Right atrium auricular region (tissue), 2 donors: Measurements from ENCODE around the gene PDE8B. TPM values are rescaled to one million over a fixed set of nuclear protein-coding genes. Genes with fewer than 3 reads are reported as not detected.

ENCODE experiments used
- DNase-seq: peaks from one replicate; pipeline ENCODE4 v3.0.0-alpha.2; 2019; ENCODE audit warnings: low spot score
- H3K27ac ChIP-seq, 2 donors: fragments of 200-600 bp; sonication (generic); 1 replicate in 1 of 2; 2 replicates in 1 of 2; pipeline ENCODE4 v1.5.1; 2016 to 2019
- H3K27me3 ChIP-seq, 2 donors: fragments of 200-600 bp; sonication (generic); one replicate each; pipeline versions ENCODE4 v1.5.1 to v1.6.0; 2017 to 2019
- H3K36me3 ChIP-seq: fragments of 200-600 bp; sonication (generic); one replicate; pipeline ENCODE4 v1.5.1; 2016
- H3K4me1 ChIP-seq, 2 donors: fragments of 200-600 bp; sonication (generic); one replicate each; pipeline versions ENCODE4 v1.5.1 to v1.6.0; 2017 to 2019
- H3K4me3 ChIP-seq, 2 donors: fragments of 200-600 bp; sonication (generic); 1 replicate in 1 of 2; 2 replicates in 1 of 2; pipeline ENCODE4 v1.5.1; 2017 to 2019; ENCODE audit warnings: mild to moderate bottlenecking in 1 of 2, moderate library complexity in 1 of 2
- H3K9me3 ChIP-seq, 2 donors: fragments of 200-600 bp; sonication (generic); one replicate each; pipeline ENCODE4 v1.5.1; 2019
- total RNA-seq, 2 donors: library from RNA; depleted of rRNA; stranded (reverse); fragments of >200 nt; gene quantifications; one replicate each; pipeline ENCODE4 v1.1.0, GENCODE V29; 2016
- TF ChIP-seq, protein P1 (sequence below), 2 donors: fragments of 200-600 bp; sonication (generic); IDR thresholded peaks; one replicate each; pipeline ENCODE4 v1.5.1; 2019; ENCODE audit warnings: antibody characterized with exemption in 2 of 2

Gene PDE8B
- total RNA-seq, 2 donors from 2014 or later, result 22.2 to 64.5 TPM

GRCh38 chr5:77397686-77398292 is 187.3 kb downstream of the PDE8B start:
- H3K9me3 ChIP-seq, result no peaks in the 10 kb centered on the region
- H3K4me3 ChIP-seq, result no peak overlapping the region
- no peak for DNase-seq
- no peaks in the 10 kb centered on the region for H3K27me3 ChIP-seq
- H3K36me3 ChIP-seq, result no peaks in the 10 kb centered on the region
- H3K27ac ChIP-seq, result no peak overlapping the region
- H3K4me1 ChIP-seq, result no peaks in the 10 kb centered on the region
- TF ChIP-seq, protein P1, sequence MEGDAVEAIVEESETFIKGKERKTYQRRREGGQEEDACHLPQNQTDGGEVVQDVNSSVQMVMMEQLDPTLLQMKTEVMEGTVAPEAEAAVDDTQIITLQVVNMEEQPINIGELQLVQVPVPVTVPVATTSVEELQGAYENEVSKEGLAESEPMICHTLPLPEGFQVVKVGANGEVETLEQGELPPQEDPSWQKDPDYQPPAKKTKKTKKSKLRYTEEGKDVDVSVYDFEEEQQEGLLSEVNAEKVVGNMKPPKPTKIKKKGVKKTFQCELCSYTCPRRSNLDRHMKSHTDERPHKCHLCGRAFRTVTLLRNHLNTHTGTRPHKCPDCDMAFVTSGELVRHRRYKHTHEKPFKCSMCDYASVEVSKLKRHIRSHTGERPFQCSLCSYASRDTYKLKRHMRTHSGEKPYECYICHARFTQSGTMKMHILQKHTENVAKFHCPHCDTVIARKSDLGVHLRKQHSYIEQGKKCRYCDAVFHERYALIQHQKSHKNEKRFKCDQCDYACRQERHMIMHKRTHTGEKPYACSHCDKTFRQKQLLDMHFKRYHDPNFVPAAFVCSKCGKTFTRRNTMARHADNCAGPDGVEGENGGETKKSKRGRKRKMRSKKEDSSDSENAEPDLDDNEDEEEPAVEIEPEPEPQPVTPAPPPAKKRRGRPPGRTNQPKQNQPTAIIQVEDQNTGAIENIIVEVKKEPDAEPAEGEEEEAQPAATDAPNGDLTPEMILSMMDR (IDR thresholded peaks at IDR 0.05), result no peak

GRCh38 chr5:77398458-77398857 is 188.0 kb downstream of the PDE8B start:
- Histone ChIP-seq H3K27ac (no peak overlapping the region), H3K9me3 (no peaks in the 10 kb centered on the region), H3K4me3 (no peak overlapping the region), H3K36me3 (no peaks in the 10 kb centered on the region), H3K4me1 (no peaks in the 10 kb centered on the region), H3K27me3 (no peaks in the 10 kb centered on the region)
- DNase-seq, result no peak
- TF ChIP-seq, protein P1 (IDR thresholded peaks at IDR 0.05), result no peak

DNA sequence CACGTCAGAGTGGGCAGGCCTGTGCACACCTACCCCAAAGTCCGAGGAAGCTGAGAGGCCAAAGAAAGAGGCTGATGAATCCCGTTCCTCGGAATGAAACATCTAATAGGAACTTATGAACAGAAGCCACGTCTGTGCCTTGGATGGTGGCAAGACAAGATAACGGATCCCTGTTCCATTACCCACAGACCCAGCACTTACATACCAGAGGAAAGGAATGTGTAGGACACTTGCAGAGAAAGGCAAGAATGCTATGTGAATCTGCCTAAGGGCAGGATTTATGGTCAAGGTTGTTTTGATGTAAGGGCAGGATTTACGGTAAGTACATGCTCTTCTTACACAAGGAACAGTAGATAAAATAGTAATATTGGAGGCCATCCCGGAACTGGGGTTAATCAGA is 188.4 kb downstream of the PDE8B start:
- Histone ChIP-seq H3K27ac (no peak overlapping the region), H3K4me3 (no peak overlapping the region), H3K36me3 (no peaks in the 10 kb centered on the region)

DNA sequence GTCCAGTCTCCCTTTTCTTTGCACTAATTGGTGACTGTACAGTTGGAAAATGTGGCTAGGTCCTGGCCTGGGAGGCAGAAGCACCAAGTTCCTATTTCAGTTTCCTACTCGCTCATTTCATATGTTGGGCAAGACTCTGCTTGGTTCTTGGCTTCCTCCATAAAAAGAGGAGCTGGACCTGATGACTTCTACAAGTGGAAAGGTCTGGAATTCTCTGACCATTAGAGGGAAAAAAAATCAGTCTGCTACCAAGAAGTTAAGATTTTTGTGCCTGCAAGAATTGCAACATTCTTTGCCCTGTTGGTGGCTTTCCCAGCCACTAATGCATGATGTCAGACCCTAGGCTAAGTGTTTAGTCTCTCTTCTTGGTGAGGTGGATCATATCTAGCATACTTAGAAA is 190.2 kb downstream of the PDE8B start:
- Histone ChIP-seq H3K36me3 (peaks cover 4% of the 10 kb centered on the region), H3K9me3 (no peaks in the 10 kb centered on the region), H3K4me3 (no peak overlapping the region), H3K27ac (no peak overlapping the region), H3K4me1 (no peaks in the 10 kb centered on the region), H3K27me3 (no peaks in the 10 kb centered on the region)
- TF ChIP-seq, protein P1 (IDR thresholded peaks at IDR 0.05), result no peak
- DNase-seq, result no peak

More for the DNA sequence above, 188.4 kb downstream of the PDE8B start:
- TF ChIP-seq, protein P1 (IDR thresholded peaks at IDR 0.05), result no peak
- Histone ChIP-seq H3K4me1 (no peaks in the 10 kb centered on the region), H3K9me3 (no peaks in the 10 kb centered on the region), H3K27me3 (no peaks in the 10 kb centered on the region)
- DNase-seq, result no peak

DNA sequence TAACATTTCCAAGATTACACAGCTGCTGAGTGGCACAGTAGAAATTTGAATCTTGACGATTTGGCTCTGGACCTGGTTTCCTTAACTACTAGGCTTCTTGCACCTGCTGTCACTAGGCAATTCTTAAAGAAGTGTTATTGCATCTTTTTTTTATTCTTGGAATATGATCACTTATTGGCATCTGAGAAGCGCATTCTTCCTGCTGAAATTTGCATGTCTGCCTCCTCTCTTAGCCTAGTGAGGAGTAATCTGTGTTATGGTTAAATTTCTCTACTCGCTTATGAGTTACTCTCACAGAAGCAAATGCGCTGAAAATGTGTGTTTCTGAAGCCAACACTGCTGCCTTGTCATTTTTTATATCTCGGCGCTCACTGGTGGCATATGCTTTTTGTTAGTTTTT is 192.3 kb downstream of the PDE8B start:
- TF ChIP-seq, protein P1 (IDR thresholded peaks at IDR 0.05), result no peak
- Histone ChIP-seq H3K4me3 (no peak overlapping the region), H3K27ac (no peak overlapping the region), H3K36me3 (peaks cover 9% of the 10 kb centered on the region), H3K27me3 (no peaks in the 10 kb centered on the region), H3K4me1 (no peaks in the 10 kb centered on the region), H3K9me3 (no peaks in the 10 kb centered on the region)
- no peak for DNase-seq

DNA sequence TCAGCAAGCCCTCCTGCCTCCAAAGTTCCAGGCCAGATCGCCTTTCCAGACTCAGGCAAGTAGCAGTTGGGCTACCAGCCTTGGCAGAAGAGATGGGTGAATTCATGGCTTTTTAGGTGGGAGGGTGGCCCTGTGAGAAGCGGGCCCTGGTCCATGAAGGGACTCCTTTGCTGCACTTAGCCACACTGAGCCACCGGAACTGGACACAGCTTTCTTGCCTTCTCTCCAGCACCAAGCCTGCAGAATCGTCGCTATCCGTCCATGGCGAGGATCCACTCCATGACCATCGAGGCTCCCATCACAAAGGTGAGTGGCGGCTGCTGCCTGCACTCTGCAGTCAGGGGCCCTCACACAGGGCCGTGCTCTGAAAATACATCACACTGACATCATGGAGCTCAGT is 196.7 kb downstream of the PDE8B start:
- TF ChIP-seq, protein P1 (IDR thresholded peaks at IDR 0.05), result no peak
- no peak for DNase-seq
- Histone ChIP-seq H3K4me3 (no peak overlapping the region), H3K36me3 (peaks cover 9% of the 10 kb centered on the region), H3K27me3 (no peaks in the 10 kb centered on the region), H3K9me3 (no peaks in the 10 kb centered on the region), H3K4me1 (no peaks in the 10 kb centered on the region), H3K27ac (no peak overlapping the region)
